ENCODE data around the gene PKP2.
"Not testable (repeated sequence)": the region's sequence is repeated elsewhere in the genome, so short reads cannot be mapped to it uniquely, and the experiment has no call there.

Gene PKP2

DNA sequence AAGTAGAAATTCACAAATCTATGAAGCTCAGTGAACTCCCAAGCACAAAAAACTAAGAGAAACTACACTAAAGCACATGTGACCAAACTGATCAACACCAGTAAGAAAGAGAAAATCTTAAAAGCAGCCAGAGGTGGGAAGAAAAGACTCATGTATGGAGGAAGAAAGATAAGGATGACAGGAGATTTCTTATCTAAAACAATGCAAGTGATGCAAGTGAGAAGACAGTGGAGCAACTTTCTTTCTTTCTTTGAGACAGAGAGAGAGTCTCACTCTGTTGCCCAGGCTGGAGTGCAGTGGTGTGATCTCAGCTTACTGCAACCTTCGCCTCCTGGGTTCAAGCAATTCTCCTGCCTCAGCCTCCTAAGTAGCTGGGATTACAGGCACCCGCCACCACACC is 34.9 kb downstream of the PKP2 start:
- not testable (repeated sequence) for DNase-seq (ENCODE audit: low read depth)

DNA sequence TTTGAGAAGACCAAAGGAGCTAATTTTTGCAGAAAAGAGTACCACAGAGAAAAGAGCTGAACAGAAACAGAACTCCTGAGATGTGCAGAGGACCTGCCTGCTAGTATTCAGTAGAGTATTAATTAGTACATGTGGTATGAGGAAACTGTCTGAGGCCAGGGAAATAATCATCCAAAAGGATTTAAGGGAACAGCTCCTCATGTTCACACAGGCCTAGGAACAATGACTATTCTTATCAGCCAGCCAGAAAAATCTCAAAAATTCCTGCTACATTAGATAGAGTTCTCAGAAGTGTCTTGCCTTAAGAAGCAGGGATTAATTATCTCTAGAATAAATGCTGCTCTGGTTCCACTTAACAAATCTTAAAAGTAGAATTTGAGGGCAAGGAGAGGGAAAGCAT is 36.4 kb downstream of the PKP2 start:
- DNase-seq (ENCODE audit: low read depth): no peak

DNA sequence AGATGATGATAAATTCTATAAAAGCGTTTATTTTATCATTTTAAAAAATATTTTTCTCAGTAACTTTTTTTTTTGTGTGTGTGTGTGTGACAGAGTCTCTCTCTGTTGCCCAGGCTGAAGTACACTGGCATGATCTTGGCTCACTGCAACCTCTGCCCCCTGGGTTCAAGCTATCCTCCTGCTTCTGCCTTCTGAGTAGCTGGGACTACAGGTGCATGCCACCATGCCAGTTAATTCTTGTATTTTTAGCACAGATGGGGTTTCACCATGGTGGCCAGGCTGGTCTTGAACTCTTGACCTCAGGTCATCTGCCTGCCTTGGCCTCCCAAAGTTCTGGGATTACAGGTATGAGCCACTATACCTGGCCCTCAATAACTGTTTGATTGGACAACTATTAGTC is 37.2 kb downstream of the PKP2 start:
- DNase-seq (ENCODE audit: low read depth): no peak

DNA sequence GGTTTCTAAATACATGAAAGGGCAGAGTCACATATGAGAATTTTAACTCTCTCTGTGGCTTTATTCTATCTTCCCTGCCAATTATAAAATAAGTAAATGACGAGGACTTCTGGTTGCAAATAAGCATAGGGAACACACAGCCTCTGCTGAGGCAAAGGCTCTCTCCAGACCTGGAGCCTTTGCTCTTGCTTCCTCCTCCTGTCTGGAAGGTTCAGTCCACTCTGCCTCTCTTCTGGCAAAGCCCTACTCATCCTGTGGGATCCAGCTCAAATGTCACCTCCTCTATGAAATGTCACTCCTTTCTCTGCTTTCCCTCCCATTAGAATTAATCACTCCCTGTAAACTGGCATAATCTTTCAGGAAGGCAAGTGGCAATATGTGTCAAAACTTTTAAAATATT is 41.9 kb downstream of the PKP2 start:
- DNase-seq (ENCODE audit: low read depth): no peak

DNA sequence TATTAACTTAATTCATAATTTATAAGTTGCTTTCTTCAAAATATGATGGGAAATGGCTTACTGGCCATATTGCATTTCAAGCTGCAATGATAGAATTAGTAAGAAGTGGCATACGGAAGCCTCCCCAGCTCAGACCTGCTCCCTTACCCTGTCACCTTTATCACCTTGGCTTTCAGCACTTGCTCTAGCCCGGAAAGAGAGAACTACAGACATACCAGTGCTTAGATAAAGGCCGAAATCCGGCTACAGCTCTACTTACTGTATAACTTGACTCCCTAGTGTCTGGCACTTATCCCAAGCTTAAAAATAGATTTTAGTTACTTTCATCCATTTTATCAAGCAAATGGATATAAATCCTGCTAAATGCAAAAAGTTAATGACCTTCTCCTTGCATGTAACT is 42.5 kb downstream of the PKP2 start:
- no peak for DNase-seq (ENCODE audit: low read depth)

DNA sequence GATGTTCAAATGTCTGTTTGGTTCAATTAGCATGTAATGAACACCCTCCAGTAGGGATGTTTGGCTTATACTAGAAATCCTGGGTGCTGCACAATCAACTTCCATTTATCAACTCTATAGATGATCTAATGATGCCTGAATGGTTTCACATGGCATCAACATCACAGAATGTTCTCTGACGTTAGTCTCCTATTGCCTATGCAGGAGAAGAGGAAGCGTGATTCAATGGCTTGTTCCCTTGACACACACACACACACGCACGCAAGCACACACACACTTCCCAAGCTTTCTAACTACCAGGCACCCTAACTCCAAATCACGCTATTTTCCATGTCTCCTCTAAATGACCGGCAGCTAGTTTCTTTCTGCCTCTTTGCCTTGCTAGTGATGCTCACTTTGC is 49.3 kb downstream of the PKP2 start:
- no peak for DNase-seq (ENCODE audit: low read depth)

DNA sequence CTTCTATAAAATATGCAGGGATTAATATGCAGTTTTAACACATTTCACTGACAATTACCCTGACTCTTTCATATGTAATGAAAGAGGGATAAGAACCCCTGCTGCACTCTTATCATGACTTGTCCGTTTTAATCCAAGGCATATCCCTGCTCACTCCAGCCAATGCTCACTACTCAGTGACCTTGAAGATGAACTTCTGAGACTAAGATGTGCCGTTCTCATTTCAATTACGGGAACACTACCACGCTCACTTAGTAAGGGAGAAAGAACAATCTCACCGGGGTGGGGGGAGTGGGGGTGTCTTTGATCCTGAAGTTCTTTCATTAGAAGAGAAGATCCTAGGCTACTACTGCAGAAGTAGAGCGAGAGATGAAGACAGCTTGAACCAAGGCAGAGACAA is 50.5 kb downstream of the PKP2 start:
- no peak for DNase-seq (ENCODE audit: low read depth)

DNA sequence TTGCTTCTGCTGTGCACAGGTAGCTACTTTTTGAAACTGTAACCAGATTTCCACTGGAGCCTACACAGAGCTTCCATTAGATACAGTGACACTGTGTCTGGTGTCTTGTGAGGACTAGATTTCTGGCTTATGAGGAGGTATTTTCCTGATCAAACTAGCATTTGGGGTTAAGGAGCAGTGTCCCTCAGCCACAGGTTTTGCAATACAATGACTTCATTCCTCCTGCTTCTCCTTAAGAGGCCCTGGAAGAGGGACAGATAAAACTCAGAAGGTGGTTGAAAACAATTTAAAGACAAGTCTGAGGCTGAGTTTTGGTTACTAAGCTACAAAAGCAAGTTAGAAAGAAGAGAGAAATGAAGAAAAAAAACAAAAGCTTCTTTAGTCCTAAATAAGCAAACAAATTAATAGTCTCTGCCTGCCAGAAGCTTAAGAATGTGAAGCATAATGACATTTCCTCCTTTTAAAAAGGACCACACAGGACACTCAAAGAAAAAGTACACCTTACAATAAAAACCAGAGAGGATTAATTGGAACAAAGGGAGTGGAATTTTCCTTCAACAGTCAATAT is 53.0 kb downstream of the PKP2 start:
- DNase-seq (ENCODE audit: low read depth): no peak

DNA sequence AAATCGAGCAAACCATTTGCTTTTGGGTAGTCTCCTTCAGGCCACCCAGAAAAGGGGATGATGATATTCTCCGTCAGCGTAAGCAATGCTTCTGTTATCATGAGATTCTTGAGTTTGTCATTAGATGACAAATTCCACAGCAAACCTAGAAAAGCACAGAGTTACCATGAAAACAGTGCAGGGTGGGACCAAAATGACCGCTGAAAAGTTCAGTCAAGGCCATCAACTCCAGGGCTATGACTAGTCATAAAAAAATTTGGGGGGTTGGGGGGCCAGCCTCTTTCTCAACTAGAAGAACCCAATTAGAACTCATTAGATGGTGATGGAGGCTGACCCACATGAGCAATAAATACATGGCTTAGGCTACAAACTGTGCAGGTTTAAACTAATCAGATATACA is 55.5 kb downstream of the PKP2 start:
- DNase-seq (ENCODE audit: low read depth): no peak

DNA sequence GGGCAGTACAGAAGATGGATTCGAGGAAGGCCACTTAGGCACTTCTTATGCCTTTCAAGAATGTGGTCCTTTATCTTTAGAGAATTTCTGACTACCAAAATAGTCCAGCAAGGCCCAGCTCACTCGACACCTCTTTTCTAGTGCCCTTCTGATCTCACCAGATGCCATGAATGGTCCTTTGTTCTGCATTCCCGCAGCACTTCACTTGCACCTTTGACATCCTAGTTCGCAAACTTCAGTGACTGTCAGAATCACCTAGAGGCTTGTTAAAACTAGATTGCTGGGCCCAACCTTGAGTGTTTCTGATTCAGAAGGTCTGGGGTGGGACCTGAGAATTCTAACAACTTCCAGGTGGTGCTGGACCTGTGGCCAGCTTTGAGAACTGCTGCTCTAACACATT is 56.7 kb downstream of the PKP2 start:
- no peak for DNase-seq (ENCODE audit: low read depth)

DNA sequence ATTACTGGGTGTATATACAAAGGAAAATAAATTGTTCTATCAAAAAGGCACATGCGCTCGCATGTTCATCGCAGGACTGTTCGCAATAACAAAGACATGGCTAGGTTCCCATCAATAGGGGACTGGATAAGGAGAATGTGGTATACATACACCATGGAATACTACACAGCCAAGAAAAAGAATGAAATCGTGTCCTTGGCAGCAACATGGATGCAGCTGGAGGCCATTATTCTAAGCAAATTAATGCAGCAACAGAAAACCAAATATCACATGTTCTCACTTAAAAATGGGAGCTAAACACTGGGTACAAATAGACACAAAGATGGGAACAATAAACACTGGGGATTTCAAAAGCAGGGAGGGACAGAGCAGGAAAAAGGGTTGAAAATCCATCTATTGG is 58.6 kb downstream of the PKP2 start:
- DNase-seq (ENCODE audit: low read depth): no peak

DNA sequence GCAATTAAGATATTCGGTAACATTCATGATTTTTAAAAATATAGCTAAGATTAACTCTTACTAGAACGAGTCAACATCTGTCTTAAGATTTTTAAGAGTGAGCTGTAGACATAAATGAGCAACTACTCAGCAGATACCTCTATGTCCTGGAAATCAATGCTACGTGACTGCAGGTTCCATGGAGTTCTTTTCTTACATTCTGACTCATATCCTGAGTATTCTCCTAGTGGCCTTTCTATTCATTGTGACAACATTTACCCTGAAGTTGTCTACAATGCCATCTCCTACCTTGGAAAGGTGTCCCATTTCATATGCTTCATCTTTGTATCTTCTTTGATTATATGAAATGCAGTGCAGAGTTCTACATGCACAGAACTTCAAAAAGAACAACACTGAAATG is 59.9 kb downstream of the PKP2 start:
- no peak for DNase-seq (ENCODE audit: low read depth)

DNA sequence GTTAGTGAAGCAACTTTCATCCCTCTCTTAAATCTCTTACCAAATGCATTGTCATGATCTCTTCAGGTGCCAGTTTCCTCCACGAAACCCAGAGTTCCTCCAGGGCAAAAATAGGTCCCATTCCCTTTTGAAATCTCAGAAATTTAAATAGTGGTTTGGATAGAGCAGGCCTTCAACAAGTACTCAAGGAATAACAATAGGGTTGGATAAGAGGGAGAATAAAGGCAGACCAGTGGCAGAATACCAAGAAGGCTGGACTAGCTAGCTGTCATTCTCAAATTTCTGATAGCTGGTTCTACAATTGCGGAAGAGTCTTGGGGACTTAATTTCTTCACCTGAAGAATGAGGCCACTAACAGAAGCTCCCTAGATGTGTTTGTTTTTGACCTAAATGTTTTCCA is 62.5 kb downstream of the PKP2 start:
- DNase-seq (ENCODE audit: low read depth): no peak

DNA sequence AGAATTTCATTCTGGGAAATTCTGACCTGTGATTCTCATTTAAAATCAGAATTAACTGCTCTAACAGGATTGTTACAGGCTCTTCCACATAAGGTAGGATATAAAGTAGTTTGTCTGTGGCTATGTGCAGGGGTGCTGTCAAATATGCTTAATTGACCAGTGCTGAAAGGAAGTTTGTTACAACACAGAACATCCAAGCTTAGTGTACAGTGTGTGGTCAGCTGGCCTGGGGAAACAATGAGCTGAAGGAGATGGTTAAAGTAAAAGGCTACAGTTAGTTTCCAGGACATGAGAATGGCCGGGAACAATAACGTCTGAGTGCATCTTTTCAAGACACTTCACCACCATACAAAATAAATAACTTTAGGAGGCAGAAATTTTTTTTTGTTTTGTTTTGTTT is 68.0 kb downstream of the PKP2 start:
- no peak for DNase-seq (ENCODE audit: low read depth)

DNA sequence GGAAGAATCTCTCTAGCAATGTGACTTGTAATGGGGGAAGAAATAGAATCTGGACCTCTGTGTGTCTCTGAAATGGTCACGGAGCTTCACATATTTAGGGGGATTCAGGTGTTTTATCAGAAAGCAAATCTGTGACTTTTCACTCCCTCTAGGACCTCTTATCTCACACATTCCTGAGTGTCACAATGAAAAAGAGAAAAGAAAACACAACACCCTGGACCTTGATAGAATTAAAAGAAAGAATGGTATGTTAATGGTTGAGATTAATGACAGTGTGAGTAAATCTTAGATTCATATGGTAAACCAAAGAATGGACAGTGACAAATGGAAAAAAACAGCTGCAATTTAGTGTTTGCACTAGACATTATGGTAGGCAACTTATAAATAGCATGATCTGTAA is 68.5 kb downstream of the PKP2 start:
- no peak for DNase-seq (ENCODE audit: low read depth)

DNA sequence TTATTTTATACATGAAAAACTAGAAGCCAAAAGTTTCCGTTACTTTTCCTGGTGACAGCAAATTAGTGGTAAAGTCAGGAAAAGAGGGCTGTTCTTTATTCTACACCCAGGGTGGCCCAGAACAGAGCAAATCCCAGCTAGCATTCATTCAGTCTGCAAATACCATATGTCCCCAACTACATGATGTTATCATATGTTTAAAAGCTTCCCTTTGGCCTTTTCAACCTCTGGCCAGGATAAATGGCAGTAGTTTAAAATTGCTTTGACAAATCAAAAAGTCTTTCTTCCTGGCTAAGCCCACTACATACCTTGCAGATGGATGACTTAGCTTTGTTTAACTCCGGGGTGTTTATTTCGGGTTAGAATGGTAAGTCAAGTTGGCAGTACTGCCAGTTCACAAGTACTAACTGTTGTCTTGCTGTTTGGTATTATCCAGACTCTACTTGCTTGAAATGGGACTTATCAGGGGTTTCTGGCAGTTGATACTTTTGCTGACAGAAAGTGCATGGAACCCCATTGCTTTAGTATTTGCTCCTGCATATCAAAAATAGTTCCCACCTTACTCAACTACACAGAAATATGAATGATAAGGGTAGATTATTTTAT is 69.7 kb downstream of the PKP2 start:
- DNase-seq (ENCODE audit: low read depth): no peak

DNA sequence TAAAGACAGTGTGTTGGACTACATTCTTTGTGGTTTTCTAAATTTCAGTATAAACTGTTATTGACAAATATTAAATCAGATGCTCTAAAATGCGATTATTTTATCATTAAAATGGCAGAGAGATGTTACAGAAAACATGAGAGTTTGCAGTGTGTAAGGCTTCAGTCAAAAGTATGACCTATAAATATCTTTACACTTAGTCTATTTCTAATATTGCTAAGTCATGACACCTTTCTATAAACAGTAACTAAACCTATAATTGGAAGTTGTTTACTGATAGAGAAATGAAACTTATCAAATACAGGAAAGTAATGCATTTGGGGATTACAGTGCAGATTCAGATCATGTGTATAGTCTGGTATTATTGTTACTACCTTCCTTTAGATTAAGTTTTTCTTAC is 72.0 kb downstream of the PKP2 start:
- no peak for DNase-seq (ENCODE audit: low read depth)

DNA sequence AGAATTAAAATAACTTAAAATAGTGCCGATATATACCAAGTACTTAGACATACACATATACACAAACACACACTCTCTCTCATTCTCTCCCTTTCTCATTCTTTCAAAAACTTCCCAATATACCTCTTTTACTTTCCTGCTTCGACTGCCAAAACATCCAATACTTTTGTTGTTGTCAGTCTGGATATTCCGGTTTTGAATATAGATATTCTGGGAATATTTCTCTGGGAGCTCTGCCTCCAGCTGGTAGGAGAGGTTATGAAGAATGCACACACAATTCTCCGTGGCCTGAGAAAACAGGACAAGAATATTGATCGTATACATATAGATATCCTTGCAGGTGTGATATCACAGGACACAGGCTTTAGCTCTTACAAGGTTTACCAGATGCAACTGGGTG is 74.2 kb downstream of the PKP2 start:
- no peak for DNase-seq (ENCODE audit: low read depth)

DNA sequence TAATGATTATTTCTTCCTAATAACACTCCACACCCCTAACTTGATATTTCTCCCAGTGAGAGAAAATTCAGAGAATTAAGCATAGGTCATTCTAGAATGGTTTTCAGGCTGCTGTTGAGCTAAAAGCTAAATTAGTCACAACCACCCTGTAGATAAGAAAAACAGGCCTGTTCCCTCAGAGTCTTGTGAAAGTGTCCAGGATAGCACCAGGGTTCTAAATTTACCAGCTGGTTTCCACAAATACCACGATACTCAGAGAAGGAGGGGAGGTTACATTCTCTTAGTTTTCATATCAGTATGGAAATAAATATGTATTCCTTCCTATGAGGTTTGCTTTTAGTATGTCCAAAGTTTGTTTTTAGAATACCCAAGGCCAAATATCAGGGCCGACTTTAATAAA is 74.9 kb downstream of the PKP2 start:
- no peak for DNase-seq (ENCODE audit: low read depth)

DNA sequence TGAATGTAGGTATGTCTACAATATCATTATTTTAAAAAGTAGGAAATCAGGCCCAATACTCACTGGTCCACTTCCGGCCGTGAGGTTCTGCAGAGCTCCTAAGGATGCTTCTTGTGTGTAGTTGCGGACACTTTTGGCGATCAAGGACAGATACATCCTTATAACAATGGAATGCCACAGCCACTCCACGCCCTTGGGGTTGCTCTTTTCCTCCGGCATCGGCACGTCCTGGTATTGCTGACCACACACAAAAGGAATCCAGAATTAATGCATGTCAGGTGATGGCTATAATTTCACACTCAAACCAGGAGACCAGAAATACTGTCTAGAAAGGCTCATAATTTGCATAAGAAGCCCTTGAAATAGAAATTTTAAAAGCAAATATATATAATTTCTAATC is 75.3 kb downstream of the PKP2 start:
- no peak for DNase-seq (ENCODE audit: low read depth)

DNA sequence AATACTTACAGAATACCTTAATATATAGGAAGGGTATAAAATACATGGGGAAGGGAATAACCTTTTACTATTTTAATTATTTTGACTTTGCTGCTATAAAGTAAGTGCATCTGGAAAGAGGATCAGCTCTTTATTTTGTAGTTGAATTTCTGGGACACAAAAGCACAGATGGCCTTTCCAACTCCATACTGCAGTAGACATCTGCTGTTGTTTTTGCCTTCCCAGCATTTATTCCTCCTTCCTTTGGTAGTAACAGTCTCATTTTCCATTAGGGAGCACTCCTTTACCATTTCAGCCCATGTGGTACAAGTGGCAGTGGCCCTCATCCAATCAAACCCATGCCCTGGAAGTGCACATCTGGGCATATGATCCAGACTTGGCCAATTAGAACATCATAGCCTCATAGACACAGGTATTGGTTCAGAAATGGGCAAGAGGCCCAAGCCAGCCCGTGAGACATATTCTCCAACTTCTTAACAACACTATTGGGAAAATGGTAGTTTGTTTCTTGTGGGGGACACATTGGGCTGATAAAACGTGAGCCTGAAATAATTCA is 76.1 kb downstream of the PKP2 start:
- no peak for DNase-seq (ENCODE audit: low read depth)

DNA sequence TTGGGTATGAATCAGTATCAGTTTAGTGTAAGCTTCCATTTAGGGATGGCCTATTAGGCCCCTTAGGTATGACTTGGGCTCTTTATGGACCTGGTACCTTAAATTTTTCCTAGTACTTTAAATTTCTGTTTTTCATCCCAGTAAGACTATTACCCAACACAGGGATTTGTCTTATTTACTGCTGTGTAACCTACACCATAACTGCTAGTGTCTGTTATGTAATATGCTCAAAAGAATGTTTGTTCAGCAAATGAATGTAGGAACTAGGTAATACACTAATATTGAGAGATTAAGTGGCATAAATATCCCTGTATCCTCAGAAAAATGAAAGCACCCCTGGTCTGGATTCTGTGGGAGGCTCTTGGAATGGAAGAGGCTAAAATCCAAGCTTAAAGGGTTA is 77.2 kb downstream of the PKP2 start:
- no peak for DNase-seq (ENCODE audit: low read depth)

DNA sequence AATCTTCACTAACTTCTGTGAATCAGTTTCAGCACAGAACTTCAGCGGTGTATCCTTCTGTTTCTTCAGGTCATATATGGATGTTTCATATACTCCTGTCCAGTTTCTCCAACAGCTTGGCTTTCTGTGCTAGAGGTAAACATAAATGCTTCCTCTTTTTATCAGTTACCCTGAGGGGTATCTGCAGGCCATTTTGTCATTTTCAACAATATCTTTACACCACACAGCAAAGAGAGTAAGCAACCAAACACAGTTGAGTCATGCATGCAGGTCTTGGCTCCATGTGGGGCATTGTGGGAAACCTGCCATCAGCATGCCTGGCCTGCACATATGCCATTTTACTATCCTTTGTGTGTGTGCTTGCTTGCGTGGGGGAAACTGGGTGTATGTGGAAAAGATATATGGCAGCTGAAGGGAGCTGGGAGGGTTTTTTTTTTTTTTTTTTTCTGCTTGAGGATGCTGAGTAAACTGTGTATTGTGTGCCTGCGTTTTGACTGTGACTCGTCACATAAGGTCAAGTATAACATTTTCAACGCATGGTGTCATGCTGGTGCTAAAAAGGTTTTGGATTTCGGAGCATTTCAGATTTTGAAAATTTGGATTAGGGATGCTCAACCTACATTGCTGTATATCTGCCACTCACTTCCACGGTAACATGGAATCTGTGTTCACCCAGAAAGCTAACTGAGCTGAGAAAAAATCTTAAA is 84.7 kb downstream of the PKP2 start:
- no peak for DNase-seq (ENCODE audit: low read depth)

DNA sequence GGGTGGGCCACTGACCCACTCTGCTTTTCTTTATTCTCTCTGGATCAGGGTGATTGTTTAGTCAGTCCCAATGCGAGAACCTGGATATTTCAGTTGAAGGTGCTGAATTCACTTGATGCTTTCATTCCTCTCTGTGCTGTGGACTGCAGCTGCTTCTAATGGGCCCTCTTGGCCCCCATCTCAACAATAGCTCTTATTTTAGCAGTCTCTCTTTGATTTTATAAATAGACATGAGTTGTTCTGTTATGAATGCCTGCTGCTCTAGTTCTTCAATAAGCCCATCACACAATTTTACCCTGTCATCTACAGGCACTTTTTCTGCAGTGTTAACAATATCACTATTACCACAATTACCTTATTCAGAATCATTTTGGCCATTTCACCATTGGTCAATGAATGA is 86.7 kb downstream of the PKP2 start:
- no peak for DNase-seq (ENCODE audit: low read depth)
